ENCODE data around the gene NEMF.

Gene NEMF

DNA sequence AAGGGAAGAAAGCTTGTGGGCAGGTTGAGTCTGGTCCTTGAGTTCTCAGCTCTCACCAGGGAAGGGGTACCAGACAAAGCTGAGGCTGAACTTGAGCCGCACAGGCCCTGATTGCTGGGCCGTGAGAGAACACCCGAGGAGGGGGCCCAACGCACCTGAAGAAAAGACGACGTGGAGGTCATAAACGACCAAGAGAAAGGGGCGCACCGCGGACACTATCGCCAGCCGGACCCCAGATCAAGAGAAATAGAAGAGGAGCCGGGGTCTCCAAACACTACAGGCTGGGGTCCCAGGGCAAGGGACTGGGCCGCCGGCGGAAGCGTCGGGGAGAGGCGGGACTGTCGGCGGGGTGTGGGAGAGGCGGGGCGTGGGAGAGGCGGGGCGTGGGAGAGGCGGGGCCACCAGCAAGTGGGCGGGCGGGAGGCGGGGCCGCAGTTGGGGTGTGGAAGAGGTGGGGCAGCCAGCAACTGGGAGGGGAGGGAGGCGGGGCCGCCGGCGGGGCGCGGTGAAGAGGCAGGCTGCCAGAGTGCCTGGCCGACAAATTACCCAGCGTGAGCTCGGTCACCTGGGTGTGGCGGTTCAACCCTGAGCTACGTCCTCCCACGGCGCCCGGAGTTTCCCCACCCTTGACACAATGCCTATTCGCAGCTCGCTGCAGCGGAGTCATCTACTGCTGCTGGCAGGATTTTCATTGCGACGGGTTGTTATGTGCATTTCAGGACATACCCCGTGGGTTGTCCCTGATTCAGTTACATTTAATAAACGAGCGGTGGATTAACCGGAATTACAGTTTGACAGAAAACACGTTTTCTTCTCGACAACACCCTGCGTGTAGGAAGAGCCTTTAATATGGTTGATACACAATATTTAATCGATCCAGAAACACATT, 15.5 kb upstream of the NEMF start (continued):
- TF ChIP-seq, protein P1, sequence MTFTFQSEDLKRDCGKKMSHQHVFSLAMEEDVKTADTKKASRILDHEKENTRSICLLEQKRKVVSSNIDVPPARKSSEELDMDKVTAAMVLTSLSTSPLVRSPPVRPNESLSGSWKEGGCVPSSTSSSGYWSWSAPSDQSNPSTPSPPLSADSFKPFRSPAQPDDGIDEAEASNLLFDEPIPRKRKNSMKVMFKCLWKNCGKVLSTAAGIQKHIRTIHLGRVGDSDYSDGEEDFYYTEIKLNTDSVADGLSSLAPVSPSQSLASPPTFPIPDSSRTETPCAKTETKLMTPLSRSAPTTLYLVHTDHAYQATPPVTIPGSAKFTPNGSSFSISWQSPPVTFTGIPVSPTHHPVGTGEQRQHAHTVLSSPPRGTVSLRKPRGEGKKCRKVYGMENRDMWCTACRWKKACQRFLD (tag by site-specific recombination; IDR thresholded peaks at IDR 0.05): no peak
- TF ChIP-seq TCF7L2 (IDR thresholded peaks at IDR 0.05; ENCODE audit: borderline replicate concordance, low read depth, low read length): no peak
- TF ChIP-seq ZNF140 (tag by site-specific recombination; IDR thresholded peaks at IDR 0.05): no peak
- TF ChIP-seq, protein P2, sequence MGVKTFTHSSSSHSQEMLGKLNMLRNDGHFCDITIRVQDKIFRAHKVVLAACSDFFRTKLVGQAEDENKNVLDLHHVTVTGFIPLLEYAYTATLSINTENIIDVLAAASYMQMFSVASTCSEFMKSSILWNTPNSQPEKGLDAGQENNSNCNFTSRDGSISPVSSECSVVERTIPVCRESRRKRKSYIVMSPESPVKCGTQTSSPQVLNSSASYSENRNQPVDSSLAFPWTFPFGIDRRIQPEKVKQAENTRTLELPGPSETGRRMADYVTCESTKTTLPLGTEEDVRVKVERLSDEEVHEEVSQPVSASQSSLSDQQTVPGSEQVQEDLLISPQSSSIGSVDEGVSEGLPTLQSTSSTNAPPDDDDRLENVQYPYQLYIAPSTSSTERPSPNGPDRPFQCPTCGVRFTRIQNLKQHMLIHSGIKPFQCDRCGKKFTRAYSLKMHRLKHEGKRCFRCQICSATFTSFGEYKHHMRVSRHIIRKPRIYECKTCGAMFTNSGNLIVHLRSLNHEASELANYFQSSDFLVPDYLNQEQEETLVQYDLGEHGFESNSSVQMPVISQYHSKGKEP (tag by site-specific recombination; IDR thresholded peaks at IDR 0.05): peak; percentile 98
- no peak for TF ChIP-seq ZNF354C (tag by site-specific recombination; IDR thresholded peaks at IDR 0.05; ENCODE audit: borderline replicate concordance, low read depth)
- peak; percentile 72 for TF ChIP-seq ZBTB17 (tag by site-specific recombination; IDR thresholded peaks at IDR 0.05)
- peak; percentile 79 for TF ChIP-seq GLIS2 (tag by site-specific recombination; IDR thresholded peaks at IDR 0.05)
- TF ChIP-seq ZNF423 (tag by site-specific recombination; IDR thresholded peaks at IDR 0.05): 0 out of 2 replicates have a peak, but pooled peaks have one; percentile 29
- TF ChIP-seq, protein P3, sequence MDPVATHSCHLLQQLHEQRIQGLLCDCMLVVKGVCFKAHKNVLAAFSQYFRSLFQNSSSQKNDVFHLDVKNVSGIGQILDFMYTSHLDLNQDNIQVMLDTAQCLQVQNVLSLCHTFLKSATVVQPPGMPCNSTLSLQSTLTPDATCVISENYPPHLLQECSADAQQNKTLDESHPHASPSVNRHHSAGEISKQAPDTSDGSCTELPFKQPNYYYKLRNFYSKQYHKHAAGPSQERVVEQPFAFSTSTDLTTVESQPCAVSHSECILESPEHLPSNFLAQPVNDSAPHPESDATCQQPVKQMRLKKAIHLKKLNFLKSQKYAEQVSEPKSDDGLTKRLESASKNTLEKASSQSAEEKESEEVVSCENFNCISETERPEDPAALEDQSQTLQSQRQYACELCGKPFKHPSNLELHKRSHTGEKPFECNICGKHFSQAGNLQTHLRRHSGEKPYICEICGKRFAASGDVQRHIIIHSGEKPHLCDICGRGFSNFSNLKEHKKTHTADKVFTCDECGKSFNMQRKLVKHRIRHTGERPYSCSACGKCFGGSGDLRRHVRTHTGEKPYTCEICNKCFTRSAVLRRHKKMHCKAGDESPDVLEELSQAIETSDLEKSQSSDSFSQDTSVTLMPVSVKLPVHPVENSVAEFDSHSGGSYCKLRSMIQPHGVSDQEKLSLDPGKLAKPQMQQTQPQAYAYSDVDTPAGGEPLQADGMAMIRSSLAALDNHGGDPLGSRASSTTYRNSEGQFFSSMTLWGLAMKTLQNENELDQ (tag by site-specific recombination; IDR thresholded peaks at IDR 0.05; ENCODE audit: low read depth): no peak
- TF ChIP-seq ZNF155 (tag by site-specific recombination; IDR thresholded peaks at IDR 0.05): no peak
- TF ChIP-seq, protein P4, sequence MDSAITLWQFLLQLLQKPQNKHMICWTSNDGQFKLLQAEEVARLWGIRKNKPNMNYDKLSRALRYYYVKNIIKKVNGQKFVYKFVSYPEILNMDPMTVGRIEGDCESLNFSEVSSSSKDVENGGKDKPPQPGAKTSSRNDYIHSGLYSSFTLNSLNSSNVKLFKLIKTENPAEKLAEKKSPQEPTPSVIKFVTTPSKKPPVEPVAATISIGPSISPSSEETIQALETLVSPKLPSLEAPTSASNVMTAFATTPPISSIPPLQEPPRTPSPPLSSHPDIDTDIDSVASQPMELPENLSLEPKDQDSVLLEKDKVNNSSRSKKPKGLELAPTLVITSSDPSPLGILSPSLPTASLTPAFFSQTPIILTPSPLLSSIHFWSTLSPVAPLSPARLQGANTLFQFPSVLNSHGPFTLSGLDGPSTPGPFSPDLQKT (IDR thresholded peaks at IDR 0.05; ENCODE audit: borderline replicate concordance, low read depth, low read length): no peak
- TF ChIP-seq ZNF510 (tag by site-specific recombination; IDR thresholded peaks at IDR 0.05; ENCODE audit: insufficient replicate concordance): no peak
- TF ChIP-seq ZNF16 (tag by site-specific recombination; IDR thresholded peaks at IDR 0.05; ENCODE audit: low read depth): no peak
- peak; percentile 70 for TF ChIP-seq ZNF335 (tag by site-specific recombination; conservative IDR thresholded peaks at IDR 0.05)
- no peak for TF ChIP-seq HOXA7 (CRISPR knock-in tag; IDR thresholded peaks at IDR 0.05; ENCODE audit: borderline replicate concordance)
- no peak for TF ChIP-seq ZNF610 (tag by site-specific recombination; IDR thresholded peaks at IDR 0.05; ENCODE audit: borderline replicate concordance)
- peak; percentile 93 for TF ChIP-seq ZBTB48 (tag by site-specific recombination; IDR thresholded peaks at IDR 0.05)
- no peak for TF ChIP-seq ZNF416 (tag by site-specific recombination; IDR thresholded peaks at IDR 0.05)
- TF ChIP-seq FEZF1 (tag by site-specific recombination; IDR thresholded peaks at IDR 0.05): no peak; the same call in 1 of the 2 replicates
- TF ChIP-seq BCL11A (tag by site-specific recombination; IDR thresholded peaks at IDR 0.05; ENCODE audit: low read depth): peak; percentile 80; the same call in 1 of the 2 replicates
- TF ChIP-seq HOXD13 (CRISPR knock-in tag; IDR thresholded peaks at IDR 0.05; ENCODE audit: borderline replicate concordance): no peak
- TF ChIP-seq ZNF776 (tag by site-specific recombination; IDR thresholded peaks at IDR 0.05; ENCODE audit: borderline replicate concordance): no peak
- TF ChIP-seq, protein P5, sequence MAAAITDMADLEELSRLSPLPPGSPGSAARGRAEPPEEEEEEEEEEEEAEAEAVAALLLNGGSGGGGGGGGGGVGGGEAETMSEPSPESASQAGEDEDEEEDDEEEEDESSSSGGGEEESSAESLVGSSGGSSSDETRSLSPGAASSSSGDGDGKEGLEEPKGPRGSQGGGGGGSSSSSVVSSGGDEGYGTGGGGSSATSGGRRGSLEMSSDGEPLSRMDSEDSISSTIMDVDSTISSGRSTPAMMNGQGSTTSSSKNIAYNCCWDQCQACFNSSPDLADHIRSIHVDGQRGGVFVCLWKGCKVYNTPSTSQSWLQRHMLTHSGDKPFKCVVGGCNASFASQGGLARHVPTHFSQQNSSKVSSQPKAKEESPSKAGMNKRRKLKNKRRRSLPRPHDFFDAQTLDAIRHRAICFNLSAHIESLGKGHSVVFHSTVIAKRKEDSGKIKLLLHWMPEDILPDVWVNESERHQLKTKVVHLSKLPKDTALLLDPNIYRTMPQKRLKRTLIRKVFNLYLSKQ (tag by site-specific recombination; IDR thresholded peaks at IDR 0.05; ENCODE audit: borderline replicate concordance): no peak
- peak; percentile 25 for TF ChIP-seq ZNF660 (tag by site-specific recombination; IDR thresholded peaks at IDR 0.05)
- peak; percentile 34; the same call in 1 of the 2 replicates for TF ChIP-seq EGR2 (tag by site-specific recombination; IDR thresholded peaks at IDR 0.05; ENCODE audit: low read depth)
- TF ChIP-seq ZFP41 (tag by site-specific recombination; IDR thresholded peaks at IDR 0.05; ENCODE audit: borderline replicate concordance): no peak
- TF ChIP-seq, protein P6, sequence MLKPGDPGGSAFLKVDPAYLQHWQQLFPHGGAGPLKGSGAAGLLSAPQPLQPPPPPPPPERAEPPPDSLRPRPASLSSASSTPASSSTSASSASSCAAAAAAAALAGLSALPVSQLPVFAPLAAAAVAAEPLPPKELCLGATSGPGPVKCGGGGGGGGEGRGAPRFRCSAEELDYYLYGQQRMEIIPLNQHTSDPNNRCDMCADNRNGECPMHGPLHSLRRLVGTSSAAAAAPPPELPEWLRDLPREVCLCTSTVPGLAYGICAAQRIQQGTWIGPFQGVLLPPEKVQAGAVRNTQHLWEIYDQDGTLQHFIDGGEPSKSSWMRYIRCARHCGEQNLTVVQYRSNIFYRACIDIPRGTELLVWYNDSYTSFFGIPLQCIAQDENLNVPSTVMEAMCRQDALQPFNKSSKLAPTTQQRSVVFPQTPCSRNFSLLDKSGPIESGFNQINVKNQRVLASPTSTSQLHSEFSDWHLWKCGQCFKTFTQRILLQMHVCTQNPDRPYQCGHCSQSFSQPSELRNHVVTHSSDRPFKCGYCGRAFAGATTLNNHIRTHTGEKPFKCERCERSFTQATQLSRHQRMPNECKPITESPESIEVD (tag by site-specific recombination; IDR thresholded peaks at IDR 0.05): 0 out of 2 replicates have a peak, but pooled peaks have one; percentile 20
- 0 out of 2 replicates have a peak, but pooled peaks have one; percentile 37 for TF ChIP-seq ZNF843 (tag by site-specific recombination; IDR thresholded peaks at IDR 0.05)
- TF ChIP-seq SP2 (tag by site-specific recombination; IDR thresholded peaks at IDR 0.05): peak; percentile 79

Measured in HEK293 (cell line).